ENCODE measurements around the gene NIN.

DNA sequence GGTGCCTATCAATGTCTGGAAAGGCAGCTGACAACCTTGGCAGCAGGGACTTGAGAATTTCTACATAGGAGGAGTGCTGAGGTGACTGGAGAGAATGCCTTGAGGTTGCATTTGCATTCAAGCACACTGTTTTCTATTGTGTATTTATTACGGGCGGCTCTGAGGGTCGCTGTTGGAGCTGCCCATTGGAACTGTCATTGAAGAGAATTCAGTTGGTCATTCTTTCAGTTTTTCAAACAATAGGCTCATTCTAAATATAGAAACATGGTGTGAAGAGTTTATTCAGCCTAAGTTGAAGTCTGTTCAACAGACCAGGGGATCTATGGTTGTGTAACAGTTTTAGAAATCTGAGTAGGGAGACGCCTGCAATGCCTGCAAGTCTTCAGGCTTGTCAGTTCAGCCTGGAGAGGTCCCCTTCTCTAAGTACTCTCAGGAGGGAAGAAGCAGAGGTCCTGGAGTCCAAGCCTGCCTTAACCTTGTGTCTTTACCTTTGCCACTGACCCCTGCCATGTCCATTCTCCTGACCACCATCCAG, 31.1 kb upstream of the NIN start:
- TF ChIP-seq POLR2A (IDR thresholded peaks at IDR 0.05) (no peak), POLR2AphosphoS5 (IDR thresholded peaks at IDR 0.05) (no peak)
- TF ChIP-seq, protein P1, sequence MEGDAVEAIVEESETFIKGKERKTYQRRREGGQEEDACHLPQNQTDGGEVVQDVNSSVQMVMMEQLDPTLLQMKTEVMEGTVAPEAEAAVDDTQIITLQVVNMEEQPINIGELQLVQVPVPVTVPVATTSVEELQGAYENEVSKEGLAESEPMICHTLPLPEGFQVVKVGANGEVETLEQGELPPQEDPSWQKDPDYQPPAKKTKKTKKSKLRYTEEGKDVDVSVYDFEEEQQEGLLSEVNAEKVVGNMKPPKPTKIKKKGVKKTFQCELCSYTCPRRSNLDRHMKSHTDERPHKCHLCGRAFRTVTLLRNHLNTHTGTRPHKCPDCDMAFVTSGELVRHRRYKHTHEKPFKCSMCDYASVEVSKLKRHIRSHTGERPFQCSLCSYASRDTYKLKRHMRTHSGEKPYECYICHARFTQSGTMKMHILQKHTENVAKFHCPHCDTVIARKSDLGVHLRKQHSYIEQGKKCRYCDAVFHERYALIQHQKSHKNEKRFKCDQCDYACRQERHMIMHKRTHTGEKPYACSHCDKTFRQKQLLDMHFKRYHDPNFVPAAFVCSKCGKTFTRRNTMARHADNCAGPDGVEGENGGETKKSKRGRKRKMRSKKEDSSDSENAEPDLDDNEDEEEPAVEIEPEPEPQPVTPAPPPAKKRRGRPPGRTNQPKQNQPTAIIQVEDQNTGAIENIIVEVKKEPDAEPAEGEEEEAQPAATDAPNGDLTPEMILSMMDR (IDR thresholded peaks at IDR 0.05), result no peak
